ENCODE results near the gene ZDHHC24. TPM values are rescaled to one million over a fixed set of nuclear protein-coding genes. Genes with fewer than 3 reads are reported as not detected.

ZDHHC24 gene
- total and polyA plus RNA-seq, 7 donors, result 1.8 to 12.2 (median 6.8) TPM

GRCh38 chr11:66555416-66555815 lies 9.6 kb upstream of the ZDHHC24 start:
- H3K27ac ChIP-seq, result no peak overlapping the region
- DNase-seq, result no peak
- WGBS, 2 donors, result 62 to 70% methylated on average over 3 of the region's 3 CpGs
- TF ChIP-seq POLR2A (IDR thresholded peaks at IDR 0.05), result no peak
- TF ChIP-seq EP300 (IDR thresholded peaks at IDR 0.05), result no peak
- H3K9me3 ChIP-seq, result no peaks in the 10 kb centered on the region
- H3K4me1 ChIP-seq, result peaks cover 0 to 14% (median 10%) of the 10 kb centered on the region in 4 donors
- no peak overlapping the region for H3K4me3 ChIP-seq
- no peaks in the 10 kb centered on the region for H3K36me3 ChIP-seq
- intact Hi-C loops (cut with DNase I), result no loop called here
- H3K27me3 ChIP-seq, result no peaks in the 10 kb centered on the region

- Histone ChIP-seq H3K27ac (no peak overlapping the region), H3K4me1 (peaks cover 0 to 13% (median 10%) of the 10 kb centered on the region in 4 donors), H3K27me3 (no peaks in the 10 kb centered on the region), H3K9me3 (no peaks in the 10 kb centered on the region), H3K4me3 (no peak overlapping the region), H3K36me3 (no peaks in the 10 kb centered on the region)
- intact Hi-C loops (cut with DNase I), result no loop called here
- no peak for TF ChIP-seq POLR2AphosphoS5 (IDR thresholded peaks at IDR 0.05)
- no peak for TF ChIP-seq POLR2A (IDR thresholded peaks at IDR 0.05)
- no peak for TF ChIP-seq EP300 (IDR thresholded peaks at IDR 0.05)
- no peak for TF ChIP-seq CTCF (IDR thresholded peaks at IDR 0.05)
- WGBS, 2 donors, result 84 to 85% methylated on average over 5 of the region's 5 CpGs
- no peak for DNase-seq
These were observed 8.8 kb upstream of the ZDHHC24 start for GRCh38 chr11:66554602-66555001.

- no peaks in the 10 kb centered on the region for H3K9me3 ChIP-seq
- DNase-seq, result no peak
- no peaks in the 10 kb centered on the region for H3K27me3 ChIP-seq
- peaks cover 0 to 11% (median 7%) of the 10 kb centered on the region in 4 donors for H3K4me1 ChIP-seq
- intact Hi-C loops (cut with DNase I), result no loop called here
- no peak overlapping the region for H3K27ac ChIP-seq
- TF ChIP-seq CTCF (IDR thresholded peaks at IDR 0.05) (no peak), EP300 (IDR thresholded peaks at IDR 0.05) (no peak), POLR2A (IDR thresholded peaks at IDR 0.05) (no peak), POLR2AphosphoS5 (IDR thresholded peaks at IDR 0.05) (no peak)
- WGBS, 2 donors, result 81 to 88% methylated on average over 4 of the region's 4 CpGs
- no peak overlapping the region for H3K4me3 ChIP-seq
- no peaks in the 10 kb centered on the region for H3K36me3 ChIP-seq
These were observed 5.0 kb upstream of the ZDHHC24 start for GRCh38 chr11:66550887-66551286.

GRCh38 chr11:66549696-66550095 lies 3.8 kb upstream of the ZDHHC24 start:
- intact Hi-C loops (cut with DNase I), result no loop called here
- H3K36me3 ChIP-seq, result no peaks in the 10 kb centered on the region
- 73 to 89% methylated on average over 3 of the region's 3 CpGs for WGBS, 2 donors
- peaks cover 0 to 20% (median 16%) of the 10 kb centered on the region in 4 donors for H3K4me1 ChIP-seq
- TF ChIP-seq POLR2A (IDR thresholded peaks at IDR 0.05), result no peak
- TF ChIP-seq EP300 (IDR thresholded peaks at IDR 0.05), result no peak
- TF ChIP-seq POLR2AphosphoS5 (IDR thresholded peaks at IDR 0.05), result no peak
- TF ChIP-seq CTCF (IDR thresholded peaks at IDR 0.05), result no peak
- no peak overlapping the region for H3K4me3 ChIP-seq
- no peak overlapping the region for H3K27ac ChIP-seq
- H3K27me3 ChIP-seq, result no peaks in the 10 kb centered on the region
- DNase-seq, result no peak
- no peaks in the 10 kb centered on the region for H3K9me3 ChIP-seq

GRCh38 chr11:66548774-66549630 lies 3.2 kb upstream of the ZDHHC24 start:
- intact Hi-C loops (cut with DNase I), result no loop called here
- peaks cover 0 to 26% (median 18%) of the 10 kb centered on the region in 4 donors for H3K4me1 ChIP-seq
- H3K27me3 ChIP-seq, result no peaks in the 10 kb centered on the region
- no peak overlapping the region for H3K27ac ChIP-seq
- H3K9me3 ChIP-seq, result no peaks in the 10 kb centered on the region
- no peak for DNase-seq
- H3K36me3 ChIP-seq, result no peaks in the 10 kb centered on the region
- TF ChIP-seq EP300 (IDR thresholded peaks at IDR 0.05), result no peak
- no peak for TF ChIP-seq POLR2A (IDR thresholded peaks at IDR 0.05)
- TF ChIP-seq CTCF (IDR thresholded peaks at IDR 0.05), result no peak
- no peak for TF ChIP-seq POLR2AphosphoS5 (IDR thresholded peaks at IDR 0.05)
- H3K4me3 ChIP-seq, result no peak overlapping the region
- 44 to 58% methylated on average over 16 of the region's 16 CpGs for WGBS, 2 donors
